Mammary epithelial cell (primary cell): ENCODE measurements around the gene SRP54.

Experiments used
- CTCF ChIP-seq, 2 donors: IDR thresholded peaks in 1 of 2; conservative IDR thresholded peaks in 1 of 2; 2 replicates each; pipeline ENCODE4 v1.5.1; 2011 to 2012; ENCODE audit warnings: inconsistent platforms in 2 of 2, low read length in 2 of 2, mild to moderate bottlenecking in 2 of 2, control low read depth in 1 of 2, low read depth in 1 of 2; ENCODE audit not compliant: insufficient read depth in 1 of 2; ENCODE audit errors: extremely low read depth in 1 of 2
- EZH2 ChIP-seq: IDR thresholded peaks from 2 replicates; pipeline ENCODE4 v1.6.1; 2012; ENCODE audit warnings: low read length, inconsistent platforms, borderline replicate concordance

GRCh38 chr14:34944744-34945143 lies 38.0 kb upstream of the SRP54 start:
- no peak for TF ChIP-seq CTCF (conservative IDR thresholded peaks at IDR 0.05 in 1 of 2, IDR thresholded peaks at IDR 0.05 in 1 of 2; ENCODE audit: extremely low read depth in 1 of 2, insufficient read depth in 1 of 2, low read depth in 1 of 2, low read length in 2 of 2)
- no peak for TF ChIP-seq EZH2
